ENCODE data around the gene PRTFDC1.

PRTFDC1 gene

DNA sequence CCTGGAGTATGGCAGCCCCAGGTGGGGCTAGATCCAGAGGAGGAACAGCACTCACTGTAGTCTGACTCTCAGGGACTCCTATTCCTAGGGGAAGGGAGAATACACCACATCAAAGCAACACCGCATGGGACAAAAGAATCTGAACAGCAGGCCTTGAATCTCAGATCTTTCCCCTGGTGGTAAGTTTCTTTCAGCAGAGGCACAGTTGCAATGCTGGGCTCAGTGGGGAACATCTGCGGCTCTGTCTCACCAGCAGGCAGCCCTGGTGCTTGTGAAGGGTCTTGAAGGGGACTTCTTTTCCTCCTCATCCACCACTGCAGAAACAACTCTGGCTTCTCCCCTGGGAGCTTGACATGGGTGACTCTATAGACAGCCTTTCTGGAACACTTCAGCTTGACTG, 117.5 kb downstream of the PRTFDC1 start:
- intact Hi-C loops (cut with micrococcal nuclease), result no loop called here
- H3K36me3 Mint-ChIP-seq (ENCODE audit: low read depth), result no peaks in the 10 kb centered on the region
- H3K4me3 Mint-ChIP-seq, result no peak overlapping the region

DNA sequence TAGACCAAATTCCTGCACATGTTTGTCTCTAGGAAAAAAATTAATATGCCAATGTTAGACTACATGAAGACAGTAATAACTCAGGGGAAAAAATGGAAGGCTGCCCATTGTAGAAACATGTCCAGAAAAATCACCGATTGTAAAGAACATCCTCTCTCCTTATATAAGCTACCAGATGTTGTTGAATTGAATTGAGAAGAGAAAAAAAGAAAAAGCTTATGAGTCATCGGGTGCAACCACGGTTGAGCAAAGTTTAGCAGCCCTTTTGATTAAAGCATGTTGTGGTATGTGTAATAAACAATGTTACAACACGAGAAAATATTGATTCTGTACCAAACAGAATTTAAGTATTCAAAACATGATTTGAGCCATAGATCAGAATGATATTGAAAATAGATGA, 126.4 kb downstream of the PRTFDC1 start:
- no peaks in the 10 kb centered on the region for H3K36me3 Mint-ChIP-seq (ENCODE audit: low read depth)
- intact Hi-C loops (cut with micrococcal nuclease), result no loop called here
- no peaks in the 10 kb centered on the region for H3K4me1 Mint-ChIP-seq (ENCODE audit: low read depth)
- H3K27me3 Mint-ChIP-seq, result peaks cover 2% of the 10 kb centered on the region
- H3K4me3 Mint-ChIP-seq, result no peak overlapping the region
- H3K27ac Mint-ChIP-seq, result no peak overlapping the region
- no peaks in the 10 kb centered on the region for H3K9me3 Mint-ChIP-seq

More for the DNA sequence above, 117.5 kb downstream of the PRTFDC1 start:
- Mint-ChIP-seq H3K27ac (no peak overlapping the region), H3K9me3 (no peaks in the 10 kb centered on the region), H3K27me3 (no peaks in the 10 kb centered on the region), H3K4me1 (ENCODE audit: low read depth) (peaks cover 5% of the 10 kb centered on the region)

DNA sequence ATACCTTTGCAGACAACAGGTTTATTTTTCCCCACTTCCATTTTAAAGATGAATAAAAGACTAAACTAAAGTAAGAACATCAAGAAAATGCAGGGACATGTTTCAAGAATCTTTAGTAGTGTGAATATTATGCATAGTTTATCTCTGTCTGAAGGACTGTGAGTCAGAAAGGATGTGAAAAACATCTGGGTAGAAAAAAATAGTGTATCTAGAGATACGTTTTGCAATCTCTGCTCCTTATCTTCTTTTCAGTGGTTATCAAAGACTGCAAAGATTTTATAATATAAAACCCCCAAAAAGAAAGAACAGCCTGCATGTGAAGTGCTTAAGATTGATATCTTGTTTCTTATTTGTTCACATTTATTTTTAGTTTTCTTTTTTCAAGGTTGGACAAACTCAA, 126.9 kb downstream of the PRTFDC1 start:
- Mint-ChIP-seq H3K27ac (no peak overlapping the region), H3K4me3 (no peak overlapping the region), H3K27me3 (peaks cover 2% of the 10 kb centered on the region), H3K36me3 (ENCODE audit: low read depth) (no peaks in the 10 kb centered on the region), H3K9me3 (no peaks in the 10 kb centered on the region), H3K4me1 (ENCODE audit: low read depth) (no peaks in the 10 kb centered on the region)
- intact Hi-C loops (cut with micrococcal nuclease), result no loop called here

DNA sequence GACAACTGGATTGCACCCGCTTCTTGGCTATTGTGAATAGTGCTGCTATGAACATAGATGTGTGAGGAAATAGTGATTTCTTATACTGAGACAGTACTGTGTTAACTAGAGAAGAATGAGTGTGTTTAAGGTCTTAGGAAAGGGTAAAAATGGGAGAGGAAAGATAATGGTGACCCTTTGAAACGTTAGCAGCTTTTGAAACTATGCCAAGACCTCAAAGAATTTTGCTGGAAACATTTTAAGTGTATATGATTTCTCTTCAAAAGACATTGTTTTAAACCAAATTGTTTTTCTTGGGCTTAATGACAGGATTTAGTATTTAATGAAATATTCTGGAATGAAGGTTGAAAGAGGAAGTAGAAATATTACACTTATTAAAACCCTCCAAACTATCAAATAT, 127.9 kb downstream of the PRTFDC1 start:
- intact Hi-C loops (cut with micrococcal nuclease), result no loop called here

DNA sequence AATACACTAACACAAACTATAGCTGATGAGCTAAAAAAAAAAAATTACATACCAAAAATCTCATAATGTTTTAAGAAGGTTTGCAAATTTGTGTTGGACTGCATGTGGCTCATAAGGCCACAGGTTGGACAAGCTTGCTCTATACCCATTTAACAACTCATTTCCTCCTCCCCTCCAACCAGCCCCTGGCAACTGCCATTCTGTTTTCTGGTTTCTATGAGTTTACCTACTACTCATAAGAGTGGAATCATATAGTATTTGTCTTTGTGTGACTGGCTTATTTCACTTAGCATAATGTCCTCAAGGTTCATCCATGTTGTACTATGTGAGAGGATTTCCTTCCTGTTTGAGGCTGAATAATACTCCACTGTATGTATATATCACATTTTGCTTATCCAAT, 128.3 kb downstream of the PRTFDC1 start:
- intact Hi-C loops (cut with micrococcal nuclease), result no loop called here
- Mint-ChIP-seq H3K27me3 (peaks cover 3% of the 10 kb centered on the region), H3K9me3 (no peaks in the 10 kb centered on the region), H3K36me3 (ENCODE audit: low read depth) (no peaks in the 10 kb centered on the region), H3K27ac (no peak overlapping the region), H3K4me3 (no peak overlapping the region), H3K4me1 (ENCODE audit: low read depth) (no peaks in the 10 kb centered on the region)

More for the DNA sequence above, 127.9 kb downstream of the PRTFDC1 start:
- Mint-ChIP-seq H3K36me3 (ENCODE audit: low read depth) (no peaks in the 10 kb centered on the region), H3K27ac (no peak overlapping the region), H3K27me3 (peaks cover 2% of the 10 kb centered on the region), H3K9me3 (no peaks in the 10 kb centered on the region), H3K4me3 (no peak overlapping the region), H3K4me1 (ENCODE audit: low read depth) (no peaks in the 10 kb centered on the region)

DNA sequence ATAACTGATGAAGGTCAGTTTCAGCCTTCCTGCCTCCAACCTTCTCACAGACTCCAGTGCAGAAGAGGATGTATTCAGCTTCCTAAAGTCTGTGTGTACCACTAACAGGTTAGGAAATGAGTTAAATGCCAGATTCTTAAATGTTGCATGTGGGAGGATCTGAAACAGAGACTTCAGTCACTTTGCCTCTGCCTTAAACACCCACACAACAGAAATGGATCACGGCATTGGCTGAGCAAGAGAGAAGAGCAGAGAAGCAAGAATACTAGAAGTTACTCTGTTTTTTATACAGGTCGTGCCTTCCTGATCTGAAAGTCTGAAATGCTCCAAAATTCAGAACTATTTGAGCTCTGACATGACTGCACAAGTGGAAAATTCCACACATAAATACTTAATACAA, 129.8 kb downstream of the PRTFDC1 start:
- H3K36me3 Mint-ChIP-seq (ENCODE audit: low read depth), result no peaks in the 10 kb centered on the region
- H3K27ac Mint-ChIP-seq, result no peak overlapping the region
- peaks cover 5% of the 10 kb centered on the region for H3K27me3 Mint-ChIP-seq
- H3K4me3 Mint-ChIP-seq, result no peak overlapping the region
- intact Hi-C loops (cut with micrococcal nuclease), result no loop called here
- H3K4me1 Mint-ChIP-seq (ENCODE audit: low read depth), result no peaks in the 10 kb centered on the region
- H3K9me3 Mint-ChIP-seq, result no peaks in the 10 kb centered on the region

DNA sequence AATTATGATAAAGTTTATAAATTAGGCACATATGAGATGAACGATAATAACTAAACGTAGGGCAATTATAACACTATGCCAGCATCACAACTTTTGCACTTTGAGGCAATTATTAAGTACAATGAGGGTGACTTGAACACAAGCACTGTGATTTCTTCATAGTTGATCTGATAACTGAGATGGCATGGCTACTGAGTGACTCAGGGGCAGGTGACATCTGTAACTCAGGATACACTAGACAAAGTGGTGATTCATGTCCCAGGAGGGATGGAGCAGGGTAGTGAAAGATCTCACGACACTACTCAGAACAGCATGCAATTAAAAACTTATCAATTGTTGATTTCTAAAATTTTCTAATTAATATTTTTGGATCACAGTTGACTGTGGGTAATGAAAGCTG, 130.4 kb downstream of the PRTFDC1 start:
- H3K9me3 Mint-ChIP-seq, result no peaks in the 10 kb centered on the region
- peaks cover 3% of the 10 kb centered on the region for H3K27me3 Mint-ChIP-seq
- intact Hi-C loops (cut with micrococcal nuclease), result no loop called here
- H3K4me3 Mint-ChIP-seq, result no peak overlapping the region
- no peaks in the 10 kb centered on the region for H3K4me1 Mint-ChIP-seq (ENCODE audit: low read depth)
- no peak overlapping the region for H3K27ac Mint-ChIP-seq
- H3K36me3 Mint-ChIP-seq (ENCODE audit: low read depth), result no peaks in the 10 kb centered on the region

DNA sequence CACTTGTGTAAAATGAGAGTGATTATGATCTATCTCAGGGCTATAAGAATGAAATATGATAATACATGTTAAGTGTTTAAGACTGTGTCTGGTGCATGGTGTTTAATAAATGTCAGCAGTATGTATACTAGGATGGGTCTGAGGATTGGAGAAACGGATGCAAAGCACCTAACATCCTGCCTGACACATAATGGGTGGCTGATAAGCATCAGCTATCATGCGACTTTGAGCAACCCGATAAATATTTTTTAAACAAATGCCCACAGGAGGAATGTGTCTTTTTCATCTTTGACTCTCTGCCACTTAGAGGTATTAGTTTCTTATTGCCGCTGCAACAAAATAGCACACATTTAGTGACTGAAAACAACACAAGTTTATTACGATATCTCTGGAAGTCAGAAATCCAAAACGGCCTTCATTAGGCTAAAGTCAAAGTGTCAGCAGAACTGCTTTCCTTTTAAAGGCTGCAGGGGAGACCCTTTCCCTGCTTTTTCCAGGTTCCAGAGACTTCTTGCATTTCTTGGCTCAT, 135.5 kb downstream of the PRTFDC1 start:
- Mint-ChIP-seq H3K27ac (no peak overlapping the region), H3K4me3 (no peak overlapping the region), H3K27me3 (peaks cover 3% of the 10 kb centered on the region), H3K36me3 (ENCODE audit: low read depth) (no peaks in the 10 kb centered on the region), H3K9me3 (no peaks in the 10 kb centered on the region), H3K4me1 (ENCODE audit: low read depth) (no peaks in the 10 kb centered on the region)
- intact Hi-C loops (cut with micrococcal nuclease), result no loop called here

DNA sequence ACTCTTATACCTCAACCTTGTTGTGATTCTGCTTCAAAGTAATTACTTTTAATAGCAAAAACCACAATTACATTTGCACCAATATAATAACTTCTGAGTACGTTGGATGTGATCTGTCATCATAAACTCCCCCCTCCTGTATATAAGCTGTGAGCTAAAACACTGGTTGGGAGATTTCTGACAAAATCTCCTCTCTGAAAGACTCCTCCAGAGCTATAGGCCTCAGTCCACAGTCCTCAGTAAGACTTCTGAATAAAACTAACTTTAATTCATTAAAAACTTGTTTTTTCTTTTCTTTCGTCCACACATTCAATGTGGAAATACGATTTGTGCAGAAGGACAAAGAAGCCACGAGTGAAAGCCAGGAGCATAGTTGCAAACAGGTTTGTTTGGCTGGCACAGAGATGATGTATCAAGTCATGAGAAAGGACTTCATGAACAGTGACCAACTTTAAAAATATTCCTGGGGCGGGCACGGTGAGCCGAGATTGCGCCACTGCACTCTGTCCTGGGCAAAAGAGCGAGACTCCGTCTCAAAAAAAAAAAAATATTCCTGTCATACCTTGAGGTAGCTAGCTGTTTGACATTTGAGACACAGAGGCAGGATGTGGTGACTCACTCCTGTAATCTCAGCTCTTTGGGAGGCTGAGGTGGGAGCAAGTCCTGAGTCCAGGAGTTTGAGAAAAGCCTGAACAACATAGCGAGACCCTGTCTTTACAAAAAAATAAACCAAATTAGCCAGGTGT, 137.7 kb downstream of the PRTFDC1 start:
- peaks cover 3% of the 10 kb centered on the region for H3K27me3 Mint-ChIP-seq

DNA sequence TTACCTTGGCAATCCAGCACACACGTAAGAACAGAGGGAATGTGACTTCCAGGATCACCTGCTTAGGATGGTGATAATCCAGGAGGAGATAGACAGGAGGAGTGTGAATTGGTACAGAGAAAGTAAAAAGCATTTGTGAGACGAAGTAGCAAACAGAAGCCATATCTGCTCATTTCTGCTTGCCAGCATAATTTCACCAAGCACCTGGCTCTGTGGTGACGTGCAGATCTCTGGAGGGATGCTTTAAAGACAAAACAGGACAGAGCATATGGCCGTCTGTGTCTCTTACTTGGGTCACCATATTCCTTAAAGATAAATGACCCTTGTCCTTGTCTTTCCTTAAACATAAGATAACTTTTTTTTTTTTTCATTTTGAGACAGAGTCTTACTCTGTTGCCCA, 138.6 kb downstream of the PRTFDC1 start:
- no peaks in the 10 kb centered on the region for H3K36me3 Mint-ChIP-seq (ENCODE audit: low read depth)
- H3K27me3 Mint-ChIP-seq, result peaks cover under 1% of the 10 kb centered on the region
- H3K4me3 Mint-ChIP-seq, result no peak overlapping the region
- H3K9me3 Mint-ChIP-seq, result no peaks in the 10 kb centered on the region
- H3K27ac Mint-ChIP-seq, result no peak overlapping the region
- H3K4me1 Mint-ChIP-seq (ENCODE audit: low read depth), result no peaks in the 10 kb centered on the region
- intact Hi-C loops (cut with micrococcal nuclease), result no loop called here

More for the DNA sequence above, 137.7 kb downstream of the PRTFDC1 start:
- Mint-ChIP-seq H3K36me3 (ENCODE audit: low read depth) (no peaks in the 10 kb centered on the region), H3K4me1 (ENCODE audit: low read depth) (no peaks in the 10 kb centered on the region), H3K4me3 (no peak overlapping the region), H3K9me3 (no peaks in the 10 kb centered on the region), H3K27ac (no peak overlapping the region)
- intact Hi-C loops (cut with micrococcal nuclease), result no loop called here

DNA sequence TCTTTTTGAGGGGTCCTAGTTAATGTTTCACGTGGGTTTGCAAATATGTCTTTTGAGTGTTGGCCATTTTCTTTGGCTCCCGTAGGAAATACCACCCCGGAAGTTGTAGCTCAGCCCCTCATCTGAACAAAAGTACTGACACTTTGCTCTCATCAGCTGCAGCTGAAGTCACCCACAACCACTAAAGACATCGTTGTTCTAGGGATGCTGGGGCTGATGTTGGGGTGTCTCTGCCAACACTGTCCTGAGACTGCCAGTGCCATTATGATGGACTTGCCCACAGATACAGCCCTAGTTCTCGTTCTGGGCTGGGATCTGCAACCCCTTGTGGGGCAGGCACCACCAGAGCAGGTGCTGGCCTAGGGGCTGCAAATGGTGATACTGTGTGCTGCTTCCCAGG, 146.1 kb downstream of the PRTFDC1 start:
- Mint-ChIP-seq H3K36me3 (ENCODE audit: low read depth) (no peaks in the 10 kb centered on the region), H3K27ac (no peak overlapping the region), H3K4me3 (no peak overlapping the region), H3K27me3 (no peaks in the 10 kb centered on the region), H3K9me3 (no peaks in the 10 kb centered on the region), H3K4me1 (ENCODE audit: low read depth) (no peaks in the 10 kb centered on the region)
- intact Hi-C loops (cut with micrococcal nuclease), result no loop called here

DNA sequence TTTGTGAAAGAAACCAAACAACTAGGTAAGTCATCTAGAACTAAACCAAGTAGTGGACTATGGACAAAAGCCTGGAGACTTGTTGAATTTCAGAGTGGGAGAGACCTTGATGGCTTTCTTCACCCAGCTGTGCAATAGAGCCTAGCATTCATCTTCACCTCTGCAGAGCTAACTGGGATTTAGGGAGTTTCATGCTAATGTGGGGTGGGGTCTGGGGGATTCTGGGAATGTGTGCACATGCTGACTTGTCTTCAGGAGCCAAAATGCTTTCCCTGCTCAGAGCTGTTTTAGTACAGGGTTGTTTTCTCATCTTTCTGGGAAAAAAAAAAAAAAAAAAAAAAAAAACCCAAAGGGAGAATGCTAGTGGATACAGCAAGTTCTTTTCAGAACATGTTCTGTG, 147.4 kb downstream of the PRTFDC1 start:
- Mint-ChIP-seq H3K4me3 (no peak overlapping the region), H3K27ac (no peak overlapping the region), H3K27me3 (no peaks in the 10 kb centered on the region), H3K9me3 (no peaks in the 10 kb centered on the region), H3K4me1 (ENCODE audit: low read depth) (no peaks in the 10 kb centered on the region), H3K36me3 (ENCODE audit: low read depth) (no peaks in the 10 kb centered on the region)
- intact Hi-C loops (cut with micrococcal nuclease), result no loop called here

DNA sequence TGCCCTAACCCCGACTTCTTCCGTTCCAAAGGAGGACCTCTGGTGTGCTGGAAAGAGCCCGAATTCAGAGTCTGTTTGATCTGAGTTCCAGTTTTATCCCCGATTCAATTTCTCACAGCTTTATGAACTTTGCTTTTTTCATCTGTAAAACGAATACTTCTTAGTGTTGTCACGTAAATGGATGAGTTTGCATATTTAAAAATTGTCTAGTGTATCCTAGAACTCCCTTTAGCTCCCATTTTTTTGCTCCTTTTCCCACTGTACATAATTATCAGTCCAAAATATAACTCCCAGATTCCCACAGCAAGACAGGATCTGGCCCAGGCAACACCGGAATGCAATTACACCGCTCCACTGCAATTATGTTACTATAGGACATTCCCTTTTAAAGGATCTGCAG, 148.0 kb downstream of the PRTFDC1 start:
- Mint-ChIP-seq H3K27ac (no peak overlapping the region), H3K36me3 (ENCODE audit: low read depth) (no peaks in the 10 kb centered on the region)

DNA sequence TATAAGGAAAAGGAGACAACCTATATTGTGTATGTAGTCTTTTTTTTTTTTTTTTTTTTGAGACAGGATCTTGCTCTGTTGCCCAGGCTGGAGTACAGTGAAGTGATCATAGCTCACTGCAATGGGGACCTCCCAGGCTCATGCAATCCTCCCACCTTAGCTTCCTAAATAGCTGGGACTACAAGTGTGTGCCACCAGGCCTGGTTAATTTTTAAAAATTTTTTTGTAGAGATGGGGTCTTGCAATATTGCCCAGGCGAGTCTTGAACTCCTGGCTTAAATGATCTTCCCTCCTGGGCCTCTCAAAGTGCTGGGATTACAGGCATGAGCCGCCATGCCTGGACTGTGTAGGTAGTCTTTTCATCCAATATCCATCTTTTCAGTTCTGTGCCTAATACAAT, 150.0 kb downstream of the PRTFDC1 start:
- Mint-ChIP-seq H3K4me1 (ENCODE audit: low read depth) (no peaks in the 10 kb centered on the region), H3K9me3 (no peaks in the 10 kb centered on the region), H3K36me3 (ENCODE audit: low read depth) (no peaks in the 10 kb centered on the region), H3K27me3 (no peaks in the 10 kb centered on the region), H3K4me3 (no peak overlapping the region), H3K27ac (no peak overlapping the region)
- intact Hi-C loops (cut with micrococcal nuclease), result no loop called here

More for the DNA sequence above, 148.0 kb downstream of the PRTFDC1 start:
- no peaks in the 10 kb centered on the region for H3K27me3 Mint-ChIP-seq
- no peaks in the 10 kb centered on the region for H3K9me3 Mint-ChIP-seq
- intact Hi-C loops (cut with micrococcal nuclease), result no loop called here
- no peak overlapping the region for H3K4me3 Mint-ChIP-seq
- H3K4me1 Mint-ChIP-seq (ENCODE audit: low read depth), result no peaks in the 10 kb centered on the region

DNA sequence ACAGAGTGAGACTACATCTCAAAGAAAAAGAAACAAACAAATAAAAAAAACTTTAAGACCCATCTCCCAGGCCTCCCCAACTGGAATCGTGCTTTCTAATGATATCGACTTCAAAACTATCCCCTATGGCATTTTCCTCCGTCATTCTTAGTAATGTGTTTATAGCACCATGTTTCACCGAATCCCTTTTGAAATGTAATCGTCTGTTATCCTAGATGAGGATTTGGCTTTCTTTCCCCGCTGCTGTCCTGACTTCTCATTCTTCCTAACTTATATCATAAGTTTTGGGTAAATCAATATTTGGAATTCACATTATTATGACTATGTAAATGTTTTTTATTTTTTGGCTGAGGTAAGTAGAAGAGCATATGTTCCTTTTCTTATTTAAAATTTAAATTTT, 151.5 kb downstream of the PRTFDC1 start:
- H3K36me3 Mint-ChIP-seq (ENCODE audit: low read depth), result no peaks in the 10 kb centered on the region
- H3K4me1 Mint-ChIP-seq (ENCODE audit: low read depth), result no peaks in the 10 kb centered on the region
- H3K4me3 Mint-ChIP-seq, result no peak overlapping the region
- no peak overlapping the region for H3K27ac Mint-ChIP-seq
- H3K27me3 Mint-ChIP-seq, result no peaks in the 10 kb centered on the region
- intact Hi-C loops (cut with micrococcal nuclease), result no loop called here
- no peaks in the 10 kb centered on the region for H3K9me3 Mint-ChIP-seq
